DMS153 (cell line): Measurements from ENCODE around the gene COX4I1.

Experiments
- DNase-seq: peaks from one replicate; lab custom pipeline; 2025; lab: John Stamatoyannopoulos, UW

COX4I1 gene

DNA sequence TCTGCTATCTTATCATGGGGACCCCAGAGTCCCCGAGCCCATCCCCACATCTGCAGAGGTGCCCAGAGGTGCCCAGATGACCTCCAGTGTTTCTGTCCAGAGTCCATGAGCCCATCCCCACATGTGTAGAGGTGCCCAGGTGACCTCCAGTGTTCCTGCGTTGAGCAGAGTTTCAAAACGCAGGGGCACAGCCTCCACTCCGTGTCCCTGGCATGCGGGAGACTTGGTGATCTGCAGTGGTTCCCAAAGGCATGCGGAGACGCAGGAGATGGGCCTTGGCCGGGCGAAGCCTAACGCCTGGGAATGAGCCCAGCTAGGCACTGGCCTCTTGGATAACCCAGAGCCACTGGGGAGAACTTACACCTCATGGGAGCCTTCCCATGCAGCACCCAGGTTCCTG is 41.3 kb downstream of the COX4I1 start:
- no peak for DNase-seq

DNA sequence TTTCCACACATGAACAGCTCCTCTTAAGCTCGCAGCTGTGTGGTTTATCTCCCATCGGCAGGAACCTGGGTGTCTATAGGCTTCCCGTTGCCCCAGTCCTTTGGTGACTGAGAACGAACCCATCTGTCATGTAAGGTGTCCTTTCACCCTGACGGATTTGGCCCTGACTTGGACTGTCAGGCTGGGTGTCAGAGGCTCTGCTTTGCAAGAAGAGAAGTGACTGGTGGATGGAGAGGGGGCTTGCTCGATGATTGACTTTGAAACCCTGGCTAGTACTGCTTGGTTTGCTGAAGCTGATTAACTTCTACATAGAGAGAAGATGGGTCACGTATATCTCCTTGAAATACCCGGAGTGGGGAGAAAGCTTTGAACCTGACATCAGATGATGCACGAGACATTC is 42.9 kb downstream of the COX4I1 start:
- DNase-seq, result no peak

- DNase-seq, result no peak
Observed at GRCh38 chr16:85842848-85843247, 43.4 kb downstream of the COX4I1 start.

GRCh38 chr16:85843471-85844168 is 44.1 kb downstream of the COX4I1 start:
- DNase-seq, result no peak

DNA sequence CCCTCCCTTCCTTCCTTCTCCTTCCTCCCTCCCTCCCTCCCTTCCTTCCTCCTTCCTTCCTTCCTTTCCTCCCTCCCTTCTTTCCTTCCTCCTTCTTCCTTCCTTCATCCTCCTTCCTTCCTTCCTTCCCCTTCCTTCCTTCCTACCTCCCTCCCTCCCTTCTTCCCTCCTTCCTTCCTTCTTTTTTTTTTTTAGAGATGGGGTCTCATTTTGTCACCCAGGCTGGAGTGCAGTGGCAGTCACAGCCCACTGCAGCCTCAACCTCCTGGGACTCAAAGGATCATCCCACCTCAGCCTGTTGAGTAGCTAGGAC is 44.6 kb downstream of the COX4I1 start:
- DNase-seq, result no peak

GRCh38 chr16:85844786-85845185 is 45.3 kb downstream of the COX4I1 start:
- no peak for DNase-seq

DNA sequence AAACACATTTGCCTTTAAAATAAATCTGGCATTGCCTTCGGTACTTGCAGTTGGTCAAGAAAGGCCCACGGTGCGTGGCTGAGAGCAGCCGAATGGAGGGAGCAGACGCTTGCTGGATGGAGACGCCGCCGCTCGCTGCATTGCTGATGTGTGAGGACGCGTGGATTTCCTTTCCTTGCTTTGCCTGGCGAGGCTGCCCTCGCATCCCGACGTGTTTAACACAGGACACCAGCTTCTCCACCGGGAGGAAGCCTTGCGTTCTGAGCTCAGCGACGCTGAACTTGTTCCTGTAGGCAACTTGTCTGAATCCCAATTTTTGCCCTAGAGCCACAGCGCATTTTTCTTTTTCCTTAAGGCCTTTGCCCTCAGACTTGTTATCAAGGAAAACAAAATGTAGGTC is 45.8 kb downstream of the COX4I1 start:
- DNase-seq, result no peak

DNA sequence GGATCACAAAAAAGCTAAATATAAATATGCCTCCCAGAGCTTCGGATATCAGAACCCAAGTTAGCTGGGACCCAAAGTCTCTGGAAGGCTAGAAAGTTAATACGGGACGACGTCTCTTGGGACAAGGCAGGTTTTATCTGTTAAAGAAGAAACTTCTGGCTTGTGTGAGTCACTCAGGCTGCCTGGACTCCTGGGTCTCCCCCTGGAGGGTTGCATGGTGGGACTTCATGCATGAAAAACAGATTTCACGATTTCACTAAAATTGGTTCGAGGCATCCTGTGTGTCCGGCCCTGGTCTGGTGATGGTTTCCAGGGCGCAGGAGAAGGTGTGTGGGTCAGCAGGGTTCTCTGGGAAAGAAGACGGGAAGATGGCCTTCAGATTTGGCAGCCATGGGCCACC is 47.0 kb downstream of the COX4I1 start:
- DNase-seq, result no peak

DNA sequence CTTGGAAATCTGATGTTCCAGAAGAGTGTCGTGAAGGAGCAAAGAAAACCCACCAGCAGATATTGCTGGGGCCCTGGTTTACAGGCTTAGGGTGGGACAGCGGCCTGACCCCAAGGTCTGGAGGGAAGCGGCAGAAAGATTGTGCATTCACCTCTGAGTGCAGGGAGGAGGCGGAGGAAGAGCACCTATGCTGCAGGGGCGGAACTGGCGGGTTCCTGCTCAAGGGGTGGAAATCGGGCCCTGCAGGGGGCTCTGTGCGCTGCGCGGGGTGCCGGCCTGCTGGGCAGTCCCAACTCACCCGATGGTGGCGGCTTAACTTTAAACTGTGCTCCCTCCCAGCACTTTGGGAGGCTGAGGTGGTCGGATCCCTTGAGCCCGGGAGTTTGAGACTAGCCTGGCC is 47.5 kb downstream of the COX4I1 start:
- no peak for DNase-seq

GRCh38 chr16:85847681-85848601 is 48.4 kb downstream of the COX4I1 start:
- DNase-seq, result no peak

DNA sequence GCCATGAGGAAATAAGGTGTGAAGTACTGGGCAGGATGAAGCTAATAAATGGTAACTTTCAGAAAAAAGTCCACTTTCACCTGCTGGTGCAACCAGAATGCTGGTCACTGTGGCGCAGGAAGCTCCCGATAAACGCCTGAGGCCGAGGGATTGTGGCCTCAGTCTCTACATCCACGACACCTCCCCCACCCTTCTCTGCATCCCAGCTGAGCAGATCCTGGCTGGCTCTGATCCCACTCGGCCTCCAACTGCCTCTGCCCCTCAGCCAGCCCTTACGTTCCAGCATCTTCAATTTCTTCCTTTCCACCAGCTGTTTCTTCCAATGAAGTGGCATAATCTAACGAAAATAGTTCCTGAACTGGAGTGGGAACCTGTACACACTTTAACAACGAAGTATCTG is 49.5 kb downstream of the COX4I1 start:
- no peak for DNase-seq

DNA sequence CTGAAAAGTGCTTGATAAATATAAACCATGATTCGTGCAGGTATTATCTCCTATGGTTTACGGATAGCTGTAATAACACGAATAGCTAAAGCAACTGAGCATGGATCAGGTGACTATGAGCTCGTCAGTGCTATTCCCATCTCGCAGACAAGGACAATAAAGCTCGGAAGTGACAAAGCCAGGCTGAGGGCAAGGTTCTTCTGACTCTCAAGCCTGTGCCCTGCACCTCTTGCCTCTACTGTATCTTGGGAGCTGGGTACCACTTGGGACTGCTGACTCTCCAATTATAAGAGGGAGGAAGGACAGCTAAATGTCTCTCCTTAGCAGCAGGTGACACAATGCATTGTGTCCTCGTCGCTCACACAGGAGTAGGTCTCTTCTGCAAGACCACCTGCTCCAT is 49.9 kb downstream of the COX4I1 start:
- no peak for DNase-seq

- DNase-seq, result no peak
Observed at GRCh38 chr16:85850344-85850880, 50.9 kb downstream of the COX4I1 start.

- DNase-seq, result no peak
Observed at GRCh38 chr16:85851034-85851785, 51.7 kb downstream of the COX4I1 start.

- no peak for DNase-seq
Observed at GRCh38 chr16:85853547-85854545, 54.4 kb downstream of the COX4I1 start.

- DNase-seq, result no peak
Observed at GRCh38 chr16:85854935-85855334, 55.4 kb downstream of the COX4I1 start.

DNA sequence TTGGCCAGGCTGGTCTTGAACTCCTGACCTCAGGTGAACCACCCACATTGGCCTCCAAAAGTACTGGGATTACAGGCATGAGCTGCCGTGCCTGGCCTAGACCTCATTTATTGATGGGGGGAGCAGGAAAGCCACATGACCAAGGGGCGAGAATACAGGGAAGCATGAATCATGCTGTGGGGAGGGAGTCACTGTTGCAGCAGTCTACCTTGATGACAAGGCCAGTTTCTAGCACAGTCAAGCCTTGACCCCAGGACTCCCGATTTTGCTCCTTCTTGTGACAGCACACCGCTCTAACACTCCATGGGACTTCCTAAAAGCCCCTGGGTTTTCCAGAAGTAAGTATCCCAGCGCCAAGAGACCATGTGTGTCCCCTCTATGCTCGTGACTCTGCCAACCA is 56.6 kb downstream of the COX4I1 start:
- DNase-seq, result no peak

DNA sequence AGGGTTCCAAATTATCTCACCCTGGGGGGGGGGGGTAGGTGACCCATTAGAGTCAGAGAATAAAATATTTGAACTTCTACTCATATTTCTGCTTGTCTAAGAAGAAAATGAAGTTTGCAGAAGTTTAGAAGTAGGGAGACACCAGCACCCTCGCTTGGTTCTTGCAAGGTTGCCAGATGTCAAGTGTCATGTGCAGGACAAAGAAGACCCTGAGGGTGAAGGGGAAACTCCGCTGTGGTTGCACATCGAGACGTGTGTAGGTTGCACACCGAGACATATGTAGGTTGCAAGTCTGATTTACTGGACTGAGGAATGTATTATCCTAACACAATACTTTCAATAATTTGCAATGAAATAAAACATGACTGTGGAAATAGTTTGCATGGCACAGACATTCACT is 57.1 kb downstream of the COX4I1 start:
- no peak for DNase-seq
